Thyroid gland (tissue), 4 donors: ENCODE results near the gene FGD1. TPM values are rescaled to one million over a fixed set of nuclear protein-coding genes. Genes with fewer than 3 reads are reported as not detected.
"Not testable (repeated sequence)": the region's sequence is repeated elsewhere in the genome, so short reads cannot be mapped to it uniquely, and the experiment has no call there.

Experiments used
- DNase-seq, 2 donors: peaks; one replicate each; pipeline ENCODE4 v3.0.0-alpha.2; 2019
- H3K27ac ChIP-seq, 3 donors: fragments of 200-600 bp; sonication (generic); 1 replicate in 2 of 3; 2 replicates in 1 of 3; pipeline ENCODE4 v1.5.1; 2016 to 2019; ENCODE audit warnings: mild to moderate bottlenecking in 1 of 3, moderate library complexity in 1 of 3
- H3K27me3 ChIP-seq: fragments of 200-600 bp; sonication (generic); one replicate; pipeline ENCODE4 v1.5.1; 2019
- H3K36me3 ChIP-seq, 2 donors: fragments of 200-600 bp; sonication (generic); one replicate each; pipeline ENCODE4 v1.5.1; 2016 to 2019
- H3K4me1 ChIP-seq, 2 donors: fragments of 200-600 bp; sonication (generic); one replicate each; pipeline ENCODE4 v1.5.1; 2017 to 2019
- H3K4me3 ChIP-seq, 3 donors: fragments of 200-600 bp; sonication (generic); replicated peaks in 1 of 3; 1 replicate in 2 of 3; 2 replicates in 1 of 3; pipeline ENCODE4 v1.5.1; 2016; ENCODE audit warnings: mild to moderate bottlenecking in 1 of 3
- H3K9me3 ChIP-seq: fragments of 200-600 bp; sonication (generic); one replicate; pipeline ENCODE4 v1.5.1; 2017
- CTCF ChIP-seq, 6 experiments: fragments of 200-600 bp in 3 of 6; fragments of 450-650 bp in 3 of 6; sonication (generic) in 3 of 6; IDR thresholded peaks; one replicate each; pipeline ENCODE4 v1.5.1; 2016 to 2019; ENCODE audit warnings: antibody characterized with exemption in 6 of 6, mild to moderate bottlenecking in 2 of 6, inconsistent platforms in 1 of 6, moderate library complexity in 1 of 6
- POLR2A ChIP-seq, 2 donors: fragments of 450-650 bp; IDR thresholded peaks; one replicate each; pipeline ENCODE4 v1.6.1; 2017; ENCODE audit warnings: antibody characterized with exemption in 2 of 2, mild to moderate bottlenecking in 2 of 2, moderate library complexity in 1 of 2
- WGBS, 2 donors: methylation state at CpG; one replicate each; pipeline ENCODE4 v1.1.5; 2017; 5-methylcytosine and 5-hydroxymethylcytosine counted together
- intact Hi-C: fragments of 100-400 bp; cut with DNase I; formaldehyde crosslinking; loops from one replicate; pipeline ENCODE4 v1.15.1; 2023
- total RNA-seq, 4 donors: library from RNA; depleted of rRNA; stranded (reverse); fragments of >200 nt; gene quantifications; one replicate each; pipeline ENCODE4 v1.2.3, GENCODE V29; 2016

FGD1 gene
- total RNA-seq, 4 donors from 2014 or later, result 3.0 to 7.1 (median 4.2) TPM

- DNase-seq, result peak; percentile 19 to 37
- Histone ChIP-seq H3K9me3 (no peaks in the 10 kb centered on the region), H3K4me3 (peak overlapping the region in 2 of 3 donors; percentile 35 to 42), H3K27me3 (no peaks in the 10 kb centered on the region), H3K27ac (peak overlapping the region in 1 of 3 donors; percentile 30), H3K4me1 (no peaks in the 10 kb centered on the region), H3K36me3 (no peaks in the 10 kb centered on the region)
- intact Hi-C loops, result no loop called here
- TF ChIP-seq CTCF (IDR thresholded peaks at IDR 0.05) (no peak), POLR2A (IDR thresholded peaks at IDR 0.05) (no peak)
- 0 to 6% methylated on average over 1 to 9 of the region's 86 CpGs for WGBS, 2 donors
Observed at GRCh38 chrX:54494989-54495813, 833 bp downstream of the FGD1 start.

GRCh38 chrX:54494166-54494988, 1.7 kb downstream of the FGD1 start:
- WGBS, 2 donors, result 31 to 41% methylated on average over 10 of the region's 10 CpGs
- Histone ChIP-seq H3K9me3 (no peaks in the 10 kb centered on the region), H3K27ac (no peak overlapping the region), H3K4me1 (no peaks in the 10 kb centered on the region), H3K27me3 (no peaks in the 10 kb centered on the region), H3K36me3 (no peaks in the 10 kb centered on the region), H3K4me3 (peak overlapping the region in 2 of 3 donors; percentile 35 to 42)
- no peak for TF ChIP-seq CTCF (IDR thresholded peaks at IDR 0.05)
- TF ChIP-seq POLR2A (IDR thresholded peaks at IDR 0.05), result no peak
- intact Hi-C loops, result no loop called here
- no peak for DNase-seq

- H3K36me3 ChIP-seq, result no peaks in the 10 kb centered on the region
- peak in 1 of 2 donors; percentile 8 for DNase-seq
- no peaks in the 10 kb centered on the region for H3K4me1 ChIP-seq
- no peaks in the 10 kb centered on the region for H3K9me3 ChIP-seq
- H3K27me3 ChIP-seq, result no peaks in the 10 kb centered on the region
- TF ChIP-seq POLR2A (IDR thresholded peaks at IDR 0.05) (no peak), CTCF (IDR thresholded peaks at IDR 0.05) (no peak)
- intact Hi-C loops, result no loop called here
- no peak overlapping the region for H3K27ac ChIP-seq
- H3K4me3 ChIP-seq, result no peak overlapping the region
- WGBS, 2 donors, result 45 to 70% methylated on average over 6 of the region's 6 CpGs
Observed at GRCh38 chrX:54492340-54492739, 3.7 kb downstream of the FGD1 start.

GRCh38 chrX:54489819-54490218, 6.2 kb downstream of the FGD1 start:
- DNase-seq, H3K9me3 ChIP-seq, H3K4me3 ChIP-seq, H3K36me3 ChIP-seq, H3K27me3 ChIP-seq, intact Hi-C loops, H3K27ac ChIP-seq, H3K4me1 ChIP-seq: not testable (repeated sequence)
- 94 to 99% methylated on average over 5 of the region's 5 CpGs for WGBS, 2 donors

GRCh38 chrX:54484666-54485065, 11.4 kb downstream of the FGD1 start:
- Histone ChIP-seq H3K27ac (peak overlapping the region in 1 of 3 donors; percentile 5), H3K4me1 (no peaks in the 10 kb centered on the region), H3K36me3 (no peaks in the 10 kb centered on the region), H3K4me3 (no peak overlapping the region), H3K27me3 (no peaks in the 10 kb centered on the region), H3K9me3 (no peaks in the 10 kb centered on the region)
- TF ChIP-seq POLR2A (IDR thresholded peaks at IDR 0.05) (no peak), CTCF (IDR thresholded peaks at IDR 0.05) (no peak)
- WGBS, 2 donors, result 71 to 93% methylated on average over 2 of the region's 3 CpGs
- intact Hi-C loops, result no loop called here
- DNase-seq, result no peak
